HG02973 (cell line): ENCODE data around the gene NME9.
A peak's percentile ranks its signal among the peaks of the same experiment; 100 is the strongest.
"Not testable (repeated sequence)": the region's sequence is repeated elsewhere in the genome, so short reads cannot be mapped to it uniquely, and the experiment has no call there.

Experiments
- ATAC-seq: cut with Tn5 transposase; IDR thresholded peaks from one replicate; pipeline ENCODE4 v1.9.1; 2021; ENCODE audit warnings: moderate library complexity; ENCODE audit not compliant: unreplicated experiment

NME9 gene

GRCh38 chr3:138329127-138329983 lies at the start of gene NME9:
NME9 (minus strand) TSS chr3:138329851; CDS start chr3:138329335, 516 bp downstream.
- peak; percentile 64 for ATAC-seq

GRCh38 chr3:138378990-138379389 lies 49.3 kb upstream of the NME9 start:
- ATAC-seq = no peak

DNA sequence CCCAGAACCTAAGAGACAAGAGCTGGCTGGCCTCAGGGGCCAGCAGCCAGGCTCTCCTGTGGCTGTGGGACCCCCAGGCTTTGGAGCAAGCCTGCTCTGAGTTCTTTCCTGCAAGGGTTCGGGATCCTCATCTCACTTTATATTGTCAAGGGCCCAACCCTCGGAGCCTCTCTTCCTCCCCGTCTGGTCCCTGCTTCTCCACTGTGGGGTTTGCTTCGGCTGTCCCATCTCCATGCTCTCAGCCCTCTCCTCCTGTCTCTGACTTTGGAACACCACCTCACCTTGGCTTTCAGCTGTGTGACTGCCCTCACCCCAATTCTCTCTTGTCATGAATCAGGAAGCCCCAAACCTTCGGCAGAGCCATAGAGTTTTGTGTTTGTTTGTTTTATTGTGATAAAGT lies 48.7 kb upstream of the NME9 start:
- ATAC-seq = no peak

GRCh38 chr3:138377804-138378203 lies 48.2 kb upstream of the NME9 start:
- ATAC-seq = no peak

- ATAC-seq = not testable (repeated sequence)
These were observed 47.6 kb upstream of the NME9 start for GRCh38 chr3:138377212-138377611.

DNA sequence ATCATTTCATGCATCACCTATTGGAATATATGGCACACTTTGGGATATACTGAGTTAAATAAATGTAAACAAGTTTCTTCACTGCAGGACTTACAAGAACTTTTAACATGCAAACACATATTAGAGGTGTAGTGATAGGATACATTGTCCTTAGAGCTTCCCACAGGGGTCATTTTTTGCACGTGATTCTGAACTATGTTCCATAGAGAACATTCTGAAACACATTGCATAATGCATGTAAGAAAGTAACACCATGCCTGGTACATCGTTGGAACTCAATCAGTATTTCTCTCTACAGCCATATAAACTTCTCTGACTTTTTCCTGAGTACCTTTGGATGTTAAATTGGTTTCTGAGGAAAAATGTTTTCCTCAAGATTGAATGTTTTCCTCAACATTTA lies 47.0 kb upstream of the NME9 start:
- ATAC-seq = no peak

GRCh38 chr3:138375447-138375846 lies 45.8 kb upstream of the NME9 start:
- ATAC-seq = no peak

DNA sequence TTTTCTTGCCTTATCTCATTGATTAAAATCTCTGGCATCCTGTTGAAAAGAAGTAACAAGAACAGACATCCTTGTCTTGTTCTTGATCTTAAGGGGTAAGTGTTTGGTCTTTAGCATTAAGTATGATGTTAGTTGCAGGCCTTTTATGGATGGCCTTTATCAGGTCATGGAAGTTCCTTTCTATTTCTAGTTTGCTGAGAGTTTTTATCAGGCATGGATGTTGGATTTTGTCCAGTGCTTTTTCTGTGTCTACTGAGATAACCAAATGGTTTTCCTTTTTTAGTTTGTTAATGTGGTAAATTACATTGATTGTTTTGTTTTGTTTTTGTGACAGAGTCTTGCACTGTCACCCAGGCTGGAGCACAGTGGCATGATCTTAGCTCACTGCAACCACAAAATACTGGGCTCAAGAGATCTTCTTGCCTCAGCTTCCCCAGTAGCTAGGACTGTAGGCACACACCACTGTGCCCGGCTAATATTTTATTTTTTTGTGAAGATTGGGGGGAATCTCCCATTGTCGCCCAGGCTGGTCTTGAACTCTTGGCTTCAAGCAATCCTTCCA lies 45.0 kb upstream of the NME9 start:
- no peak for ATAC-seq

- ATAC-seq = no peak
These were observed 44.1 kb upstream of the NME9 start for GRCh38 chr3:138373736-138374094.

- no peak for ATAC-seq
These were observed 43.6 kb upstream of the NME9 start for GRCh38 chr3:138373087-138373735.

DNA sequence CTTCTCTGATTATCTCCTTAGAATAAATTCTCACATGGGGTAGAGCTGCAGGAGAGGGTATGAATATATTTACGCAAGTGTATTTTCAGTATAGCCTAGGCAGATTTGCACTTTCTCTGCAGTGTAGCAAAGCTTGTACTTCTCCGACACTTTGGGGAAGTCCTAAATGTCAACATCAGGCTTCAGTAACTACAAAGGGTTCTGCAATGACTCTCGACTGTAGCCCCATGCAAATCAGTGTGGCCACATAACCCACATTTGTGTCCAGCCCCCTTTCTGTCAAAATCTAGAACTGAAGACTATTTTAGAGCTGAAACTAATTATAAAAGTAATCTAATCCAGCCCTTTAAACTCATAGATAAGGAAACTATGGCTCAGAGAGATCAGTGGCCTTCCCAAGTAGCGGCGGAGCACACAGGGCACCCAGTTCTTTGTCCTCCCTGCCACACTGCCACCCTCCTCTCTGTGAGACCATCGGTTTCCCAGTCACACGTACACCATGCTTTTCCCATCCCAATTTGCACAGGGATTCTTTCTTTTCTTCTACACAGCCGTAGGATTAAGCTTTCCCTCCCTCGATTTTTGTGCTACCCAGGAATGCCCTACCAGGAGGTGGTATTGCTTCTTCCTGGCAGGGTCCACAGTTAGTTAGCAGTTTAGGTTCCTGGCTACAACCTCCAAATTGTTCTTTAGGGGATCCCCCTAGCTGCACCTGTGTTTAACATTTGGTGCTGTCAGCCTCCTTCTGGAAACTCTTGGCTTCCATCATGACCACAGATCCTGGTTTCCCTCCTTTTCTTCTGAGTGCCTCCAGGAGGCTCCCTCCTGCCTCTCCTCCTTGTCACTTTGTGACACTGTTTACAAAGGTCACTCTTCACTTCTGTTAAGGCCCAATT lies 41.7 kb upstream of the NME9 start:
- ATAC-seq = peak; percentile 99

GRCh38 chr3:138370321-138370720 lies 40.7 kb upstream of the NME9 start:
- no peak for ATAC-seq

DNA sequence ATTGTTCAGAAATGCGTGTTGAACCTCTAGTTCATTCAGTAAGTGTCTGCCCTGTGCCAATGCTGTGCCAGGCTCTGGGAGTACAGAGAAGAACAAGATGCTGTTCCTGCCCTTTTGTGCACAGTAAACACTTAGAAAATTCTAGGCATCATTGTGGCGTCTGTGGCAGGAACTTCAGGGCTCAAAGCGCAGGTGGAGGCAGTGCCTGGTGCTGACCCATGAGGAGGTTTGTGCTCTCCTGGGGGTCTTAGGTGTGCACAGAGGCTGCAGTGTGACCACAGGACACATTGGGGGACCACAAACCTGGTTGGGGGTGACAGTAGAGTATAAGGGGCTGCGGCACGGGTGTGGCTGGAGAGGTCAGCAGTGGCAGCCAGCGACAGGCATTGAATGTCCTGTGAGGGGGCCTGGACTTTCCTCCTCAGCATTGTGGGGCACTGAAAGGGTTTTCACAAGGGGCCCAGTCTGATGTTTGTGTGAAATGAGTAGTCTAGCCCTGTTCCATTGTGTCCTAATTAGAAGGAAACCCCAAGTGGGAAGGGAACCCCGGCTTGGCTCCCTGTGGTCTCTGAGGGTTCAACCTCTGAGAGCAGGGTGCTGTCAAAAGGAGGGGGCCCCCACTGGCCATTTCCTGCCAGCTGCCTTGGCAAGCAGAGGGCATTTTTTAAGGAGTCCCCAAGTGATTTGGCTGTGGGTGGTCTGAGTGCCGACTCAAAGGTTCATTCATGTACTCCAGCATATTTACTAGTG lies 39.7 kb upstream of the NME9 start:
- no peak for ATAC-seq

GRCh38 chr3:138367911-138368310 lies 38.3 kb upstream of the NME9 start:
- ATAC-seq = no peak

GRCh38 chr3:138367326-138367850 lies 37.7 kb upstream of the NME9 start:
- no peak for ATAC-seq

DNA sequence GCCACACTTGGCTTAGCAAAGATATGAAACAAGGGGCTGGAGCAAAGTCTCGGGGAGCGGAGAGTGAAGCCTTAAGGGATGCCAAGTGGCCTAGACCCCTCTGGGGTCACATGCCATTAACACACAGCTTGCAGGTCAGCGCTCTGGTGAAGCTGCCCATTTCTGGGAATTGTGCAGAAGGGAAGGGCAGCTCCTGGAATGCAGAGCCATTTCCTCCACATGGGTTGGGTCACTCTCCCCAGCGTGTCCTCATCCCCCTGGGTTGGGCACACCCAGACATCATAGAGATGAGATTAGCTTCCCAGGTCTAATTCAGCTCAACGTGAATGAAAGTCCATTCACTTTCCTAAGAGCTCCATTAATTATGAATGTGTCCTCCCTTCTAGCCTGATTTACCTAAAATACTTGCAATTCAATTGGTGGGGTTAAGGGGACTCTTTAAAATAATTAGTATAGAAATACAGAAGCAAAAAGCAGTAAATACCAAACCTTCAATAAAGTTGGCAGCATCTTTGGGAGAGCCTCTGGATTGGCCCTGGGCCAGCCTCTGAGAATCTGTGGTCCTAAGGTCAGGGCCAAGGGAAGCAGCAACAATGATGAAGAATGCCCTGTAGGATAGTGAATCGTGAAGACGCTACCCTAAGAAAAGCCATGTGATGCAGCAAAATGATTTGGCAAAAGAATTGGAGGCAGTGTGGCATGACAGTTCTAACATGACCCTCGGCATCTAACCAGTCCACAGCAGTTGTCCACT lies 36.5 kb upstream of the NME9 start:
- ATAC-seq = no peak

- no peak for ATAC-seq
These were observed 35.6 kb upstream of the NME9 start for GRCh38 chr3:138365253-138365555.

DNA sequence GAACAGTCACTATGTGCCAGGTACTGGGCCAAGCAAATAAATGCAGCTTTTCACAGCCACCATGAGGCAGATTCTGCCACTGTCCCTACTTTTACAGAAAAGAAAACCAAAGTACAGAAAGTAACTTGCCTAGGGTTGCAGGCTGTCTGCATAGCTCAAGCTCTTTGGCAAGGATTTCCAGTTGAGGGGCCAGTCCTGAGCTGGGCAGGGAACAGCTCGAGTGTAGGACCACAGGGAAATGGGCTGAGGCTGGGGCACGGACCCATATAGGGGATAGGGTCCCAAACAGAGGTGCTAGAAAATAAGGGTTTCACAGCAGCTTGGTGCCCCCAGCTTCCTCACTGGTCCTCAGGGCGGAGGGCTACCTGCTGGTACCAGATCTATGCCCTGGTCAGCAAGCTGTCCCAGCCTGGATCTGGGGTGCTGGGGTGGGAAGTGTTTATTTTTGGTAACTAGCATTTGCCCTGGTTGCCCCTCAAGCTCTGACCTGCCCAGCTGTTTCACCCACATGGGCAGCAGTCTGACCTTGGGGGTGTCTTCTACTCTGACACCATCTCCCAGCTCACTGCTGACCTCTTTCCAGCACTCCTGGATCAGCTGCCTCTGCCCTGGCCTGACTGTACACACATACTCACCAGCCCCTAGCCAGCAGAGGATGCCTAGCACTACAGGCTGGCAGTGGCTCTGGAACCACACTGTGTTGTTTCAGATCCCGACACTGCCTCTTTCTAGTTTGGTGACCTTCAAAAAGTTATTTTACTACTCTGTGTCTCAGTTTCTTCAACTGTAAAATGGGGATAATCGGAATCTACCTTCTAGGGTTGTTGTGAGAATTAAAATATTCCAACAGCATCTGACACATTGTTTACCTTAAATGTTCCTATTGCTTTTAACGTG lies 35.0 kb upstream of the NME9 start:
- no peak for ATAC-seq

DNA sequence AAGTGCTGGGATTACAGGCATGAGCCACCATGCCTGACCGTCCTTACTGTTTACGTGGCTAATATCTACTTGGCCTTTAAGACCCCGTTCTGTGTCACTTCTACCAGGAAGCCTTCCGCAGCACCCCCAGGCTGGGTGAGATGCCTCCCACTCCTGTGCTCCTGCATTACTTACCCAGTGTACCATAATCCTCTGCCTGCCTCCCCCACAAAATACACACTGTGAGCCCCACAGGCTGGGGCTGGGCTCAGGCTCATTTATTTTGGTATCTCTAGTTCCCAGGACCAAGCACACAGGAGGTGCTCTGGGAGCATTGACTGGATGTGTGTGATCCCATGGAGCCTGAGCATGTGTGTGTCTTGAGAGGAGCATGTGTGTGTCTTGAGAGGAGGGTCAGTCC lies 33.7 kb upstream of the NME9 start:
- ATAC-seq = no peak
